Activated CD4-positive, alpha-beta T cell treated with anti-CD3 and anti-CD28 coated beads, Interleukin-2, amount 50 U/mL, for 4 hours (primary cell): Measurements from ENCODE around the gene USP17L21.
"Not testable (repeated sequence)": the region's sequence is repeated elsewhere in the genome, so short reads cannot be mapped to it uniquely, and the experiment has no call there.

ENCODE experiments used
- DNase-seq, 2 experiments: peaks; one replicate each; pipeline ENCODE4 v3.0.0-alpha.2; 2020

The USP17L21 gene

GRCh38 chr4:9262572-9262971 lies at the start of gene USP17L21:
TSS of gene USP17L21 (plus strand) at chr4:9262872. CDS start at chr4:9262872, 0 bp downstream.
- DNase-seq, result not testable (repeated sequence)

GRCh38 chr4:9214701-9215100 lies 48.0 kb upstream of the USP17L21 start:
- not testable (repeated sequence) for DNase-seq

- DNase-seq, result not testable (repeated sequence)
Observed at GRCh38 chr4:9215105-9215504, 47.6 kb upstream of the USP17L21 start, which contains the start of gene USP17L11. TSS of gene USP17L11 (plus strand) at chr4:9215405. CDS start at chr4:9215405, 0 bp downstream.

GRCh38 chr4:9219852-9220251 lies 42.8 kb upstream of the USP17L21 start, which contains the start of gene USP17L12:
TSS of gene USP17L12 (plus strand) at chr4:9220152. CDS start at chr4:9220152, 0 bp downstream.
- DNase-seq, result not testable (repeated sequence)

GRCh38 chr4:9224596-9224995 lies 38.1 kb upstream of the USP17L21 start, which contains the start of gene USP17L13:
TSS of gene USP17L13 (plus strand) at chr4:9224896. CDS start at chr4:9224896, 0 bp downstream.
- DNase-seq, result not testable (repeated sequence)

- not testable (repeated sequence) for DNase-seq
Observed at GRCh38 chr4:9230249-9230648, 32.4 kb upstream of the USP17L21 start.

- not testable (repeated sequence) for DNase-seq
Observed at GRCh38 chr4:9234085-9234484, 28.6 kb upstream of the USP17L21 start, which contains the start of gene USP17L15. TSS of gene USP17L15 (plus strand) at chr4:9234385. CDS start at chr4:9234385, 0 bp downstream.

GRCh38 chr4:9238461-9238860 lies 24.2 kb upstream of the USP17L21 start:
- not testable (repeated sequence) for DNase-seq

GRCh38 chr4:9243579-9243978 lies 19.1 kb upstream of the USP17L21 start, which contains the start of gene USP17L17:
TSS of gene USP17L17 (plus strand) at chr4:9243879. CDS start at chr4:9243879, 0 bp downstream.
- not testable (repeated sequence) for DNase-seq

GRCh38 chr4:9247953-9248680 lies 14.6 kb upstream of the USP17L21 start, which contains the start of gene USP17L18:
TSS of gene USP17L18 (plus strand) at chr4:9248630. CDS start at chr4:9248630, 0 bp downstream.
- DNase-seq, result not testable (repeated sequence)

- not testable (repeated sequence) for DNase-seq
Observed at GRCh38 chr4:9253078-9253477, 9.6 kb upstream of the USP17L21 start, which contains the start of gene USP17L19. TSS of gene USP17L19 (plus strand) at chr4:9253378. CDS start at chr4:9253378, 0 bp downstream.

GRCh38 chr4:9257824-9258223 lies 4.8 kb upstream of the USP17L21 start, which contains the start of gene USP17L20:
TSS of gene USP17L20 (plus strand) at chr4:9258124. CDS start at chr4:9258124, 0 bp downstream.
- not testable (repeated sequence) for DNase-seq

- DNase-seq, result not testable (repeated sequence)
Observed at GRCh38 chr4:9267319-9267718, 4.6 kb downstream of the USP17L21 start, which contains the start of gene USP17L22. TSS of gene USP17L22 (plus strand) at chr4:9267619. CDS start at chr4:9267619, 0 bp downstream.

- DNase-seq, result not testable (repeated sequence)
Observed at GRCh38 chr4:9271719-9272118, 9.0 kb downstream of the USP17L21 start.
